Activated CD4-positive, alpha-beta memory T cell treated with anti-CD3 and anti-CD28 coated beads for 36 hours (primary cell): ENCODE data around the gene SCN1B. TPM values are rescaled to one million over a fixed set of nuclear protein-coding genes. Genes with fewer than 3 reads are reported as not detected.
"Not testable (repeated sequence)": the region's sequence is repeated elsewhere in the genome, so short reads cannot be mapped to it uniquely, and the experiment has no call there.

Experiments used
- CTCF ChIA-PET: fragments of 350-600 bp; sonication (Branson Sonifier 250); formaldehyde crosslinking; loops from one replicate; lab custom pipeline; 2021; ENCODE audit warnings: antibody characterized with exemption, inconsistent platforms; lab: Charles Lee
- POLR2A ChIA-PET: fragments of 350-600 bp; sonication (Branson Sonifier 250); formaldehyde crosslinking; loops from one replicate; lab custom pipeline; 2021; ENCODE audit warnings: antibody characterized with exemption; lab: Charles Lee
- DNase-seq: peaks from one replicate; pipeline ENCODE4 v3.0.0-alpha.2; 2020
- H3K27ac Mint-ChIP-seq: one replicate; pipeline ENCODE4 v1.8.0; 2021; ENCODE audit warnings: mixed read lengths
- H3K27me3 Mint-ChIP-seq: one replicate; pipeline ENCODE4 v1.8.0; 2021; ENCODE audit warnings: mixed read lengths
- H3K36me3 Mint-ChIP-seq: one replicate; pipeline ENCODE4 v1.8.0; 2021; ENCODE audit warnings: mixed read lengths
- H3K4me1 Mint-ChIP-seq: one replicate; pipeline ENCODE4 v1.8.0; 2021; ENCODE audit warnings: low read depth, mixed read lengths
- H3K4me3 Mint-ChIP-seq: one replicate; pipeline ENCODE4 v1.8.0; 2021; ENCODE audit warnings: mild to moderate bottlenecking, mixed read lengths
- H3K9me3 Mint-ChIP-seq: one replicate; pipeline ENCODE4 v1.8.0; 2021; ENCODE audit warnings: mixed read lengths
- intact Hi-C: fragments of 100-400 bp; cut with micrococcal nuclease; formaldehyde crosslinking; loops from one replicate; pipeline ENCODE4 v1.15.1; 2023
- total RNA-seq, 2 experiments: library from RNA; stranded (reverse); gene quantifications; one replicate each; pipeline ENCODE4 v1.2.3, GENCODE V29; 2021

Gene SCN1B
- total RNA-seq, 2 experiments from 2014 or later = 1.1 to 1.6 TPM

- ChIA-PET CTCF (interaction anchor here (0.6 to 10.9 kb wide), 5 partner anchors 10 to 644 kb away, joined by 3 to 175 read pairs (median 5); partner anchors contain the start of genes GRAMD1A and ZNF30), POLR2A (interaction anchor here (0.9 to 7.5 kb wide), 2 partner anchors 10 to 16 kb away, joined by 3 to 51 read pairs; partner anchors contain the start of gene GRAMD1A)
- Mint-ChIP-seq H3K27me3 (no peaks in the 10 kb centered on the region), H3K4me3 (no peak overlapping the region), H3K27ac (peak overlapping the region; percentile 87), H3K4me1 (peaks cover 69% of the 10 kb centered on the region), H3K36me3 (peaks cover 67% of the 10 kb centered on the region), H3K9me3 (no peaks in the 10 kb centered on the region)
- intact Hi-C loops = no loop called here
- no peak for DNase-seq
Measured at GRCh38 chr19:35011091-35011689, 19.1 kb upstream of the SCN1B start.

GRCh38 chr19:35011737-35012682 lies 18.3 kb upstream of the SCN1B start:
- H3K36me3 Mint-ChIP-seq = peaks cover 62% of the 10 kb centered on the region
- peaks cover 62% of the 10 kb centered on the region for H3K4me1 Mint-ChIP-seq
- ChIA-PET CTCF (interaction anchor here (0.6 to 10.9 kb wide), 13 partner anchors 10 to 644 kb away, joined by 3 to 175 read pairs (median 4); partner anchors contain the start of genes GRAMD1A, ZNF30 and ZNF792), POLR2A (interaction anchor here (0.7 to 7.5 kb wide), 5 partner anchors 9 to 23 kb away, joined by 3 to 51 read pairs (median 4); partner anchors contain the start of gene GRAMD1A)
- H3K27ac Mint-ChIP-seq = peak overlapping the region; percentile 87
- intact Hi-C loops = no loop called here
- no peaks in the 10 kb centered on the region for H3K27me3 Mint-ChIP-seq
- H3K4me3 Mint-ChIP-seq = no peak overlapping the region
- H3K9me3 Mint-ChIP-seq = no peaks in the 10 kb centered on the region
- no peak for DNase-seq

GRCh38 chr19:35013041-35013819 lies 17.0 kb upstream of the SCN1B start:
- Mint-ChIP-seq H3K36me3 (peaks cover 70% of the 10 kb centered on the region), H3K27me3 (no peaks in the 10 kb centered on the region), H3K27ac (peak overlapping the region; percentile 87), H3K4me3 (peak overlapping the region; percentile 43), H3K9me3 (no peaks in the 10 kb centered on the region), H3K4me1 (peaks cover 59% of the 10 kb centered on the region)
- intact Hi-C loops = loop anchor here (1.0 kb wide), 1 partner anchor 40 kb away; no protein-coding TSS in a partner anchor
- ChIA-PET POLR2A (interaction anchor here (0.7 to 7.5 kb wide), 5 partner anchors 8 to 40 kb away, joined by 3 to 51 read pairs (median 7); partner anchors contain the start of gene GRAMD1A), CTCF (interaction anchor here (0.6 to 10.9 kb wide), 16 partner anchors 8 to 122 kb away, joined by 3 to 175 read pairs (median 4); partner anchors contain the start of genes GRAMD1A and ZNF792)
- DNase-seq = peak; percentile 88

GRCh38 chr19:35013820-35014754 lies 16.2 kb upstream of the SCN1B start:
- peak; percentile 64 for DNase-seq
- CTCF ChIA-PET = interaction anchor here (0.8 to 10.9 kb wide), 10 partner anchors 11 to 140 kb away, joined by 3 to 175 read pairs (median 3); partner anchors contain the start of genes FXYD5 and GRAMD1A
- H3K9me3 Mint-ChIP-seq = no peaks in the 10 kb centered on the region
- POLR2A ChIA-PET = interaction anchor here (1.5 to 7.5 kb wide), 4 partner anchors 13 to 41 kb away, joined by 4 to 51 read pairs (median 9); partner anchors contain the start of gene GRAMD1A
- peaks cover 59% of the 10 kb centered on the region for H3K4me1 Mint-ChIP-seq
- peak overlapping the region; percentile 7 for H3K4me3 Mint-ChIP-seq
- peaks cover 72% of the 10 kb centered on the region for H3K36me3 Mint-ChIP-seq
- intact Hi-C loops = loop anchor here (1.0 kb wide), 1 partner anchor 41 kb away; no protein-coding TSS in a partner anchor
- H3K27me3 Mint-ChIP-seq = no peaks in the 10 kb centered on the region
- H3K27ac Mint-ChIP-seq = peak overlapping the region; percentile 87

GRCh38 chr19:35014774-35015173 lies 15.5 kb upstream of the SCN1B start:
- H3K9me3 Mint-ChIP-seq, H3K27me3 Mint-ChIP-seq, DNase-seq, intact Hi-C loops: not testable (repeated sequence)
- H3K4me1 Mint-ChIP-seq = peaks cover 53% of the 10 kb centered on the region
- ChIA-PET CTCF (interaction anchor here (0.8 to 10.9 kb wide), 6 partner anchors 11 to 139 kb away, joined by 3 to 175 read pairs (median 3); partner anchors contain the start of genes FXYD5 and GRAMD1A), POLR2A (interaction anchor here (1.5 to 7.5 kb wide), 3 partner anchors 13 to 42 kb away, joined by 4 to 51 read pairs (median 11); partner anchors contain the start of gene GRAMD1A)
- peaks cover 72% of the 10 kb centered on the region for H3K36me3 Mint-ChIP-seq
- H3K4me3 Mint-ChIP-seq = peak overlapping the region; percentile 7
- peak overlapping the region; percentile 87 for H3K27ac Mint-ChIP-seq

- H3K9me3 Mint-ChIP-seq = no peaks in the 10 kb centered on the region
- no peak overlapping the region for H3K4me3 Mint-ChIP-seq
- no peak for DNase-seq
- no peak overlapping the region for H3K27ac Mint-ChIP-seq
- CTCF ChIA-PET = interaction anchor here (0.8 to 10.9 kb wide), 2 partner anchors 29 to 43 kb away, joined by 3 to 175 read pairs; no protein-coding TSS in a partner anchor
- H3K27me3 Mint-ChIP-seq = no peaks in the 10 kb centered on the region
- H3K4me1 Mint-ChIP-seq = peaks cover 49% of the 10 kb centered on the region
- intact Hi-C loops = no loop called here
- POLR2A ChIA-PET = interaction anchor here (1.5 to 7.5 kb wide), 2 partner anchors 12 to 15 kb away, joined by 4 to 51 read pairs; partner anchors contain the start of gene GRAMD1A
- H3K36me3 Mint-ChIP-seq = peaks cover 69% of the 10 kb centered on the region
Measured at GRCh38 chr19:35015270-35015953, 14.9 kb upstream of the SCN1B start.

- no peak overlapping the region for H3K4me3 Mint-ChIP-seq
- H3K9me3 Mint-ChIP-seq = no peaks in the 10 kb centered on the region
Measured at GRCh38 chr19:35015954-35016351, 14.3 kb upstream of the SCN1B start.

GRCh38 chr19:35017507-35017906 lies 12.8 kb upstream of the SCN1B start:
- POLR2A ChIA-PET = interaction anchor here (1.5 kb wide), 1 partner anchor 9 kb away, joined by 4 read pairs; no protein-coding TSS in a partner anchor

More at GRCh38 chr19:35015954-35016351, 14.3 kb upstream of the SCN1B start:
- H3K27me3 Mint-ChIP-seq = no peaks in the 10 kb centered on the region
- H3K4me1 Mint-ChIP-seq = peaks cover 45% of the 10 kb centered on the region
- DNase-seq = no peak
- intact Hi-C loops = no loop called here
- H3K27ac Mint-ChIP-seq = no peak overlapping the region
- ChIA-PET CTCF (no interaction called here), POLR2A (no interaction called here)
- H3K36me3 Mint-ChIP-seq = peaks cover 70% of the 10 kb centered on the region

GRCh38 chr19:35018379-35018778 lies 11.9 kb upstream of the SCN1B start:
- CTCF ChIA-PET = interaction anchor here (1.5 kb wide), 1 partner anchor 26 kb away, joined by 4 read pairs; no protein-coding TSS in a partner anchor
- Mint-ChIP-seq H3K9me3 (no peaks in the 10 kb centered on the region), H3K4me3 (no peak overlapping the region), H3K36me3 (peaks cover 61% of the 10 kb centered on the region), H3K4me1 (peaks cover 21% of the 10 kb centered on the region), H3K27me3 (no peaks in the 10 kb centered on the region), H3K27ac (no peak overlapping the region)
- POLR2A ChIA-PET = interaction anchor here (1.5 kb wide), 1 partner anchor 8 kb away, joined by 4 read pairs; no protein-coding TSS in a partner anchor
- intact Hi-C loops = no loop called here
- no peak for DNase-seq

More at GRCh38 chr19:35017507-35017906, 12.8 kb upstream of the SCN1B start:
- Mint-ChIP-seq H3K27me3 (no peaks in the 10 kb centered on the region), H3K36me3 (peaks cover 68% of the 10 kb centered on the region), H3K9me3 (no peaks in the 10 kb centered on the region), H3K4me3 (no peak overlapping the region), H3K27ac (peak overlapping the region; percentile 3), H3K4me1 (peaks cover 30% of the 10 kb centered on the region)
- no peak for DNase-seq
- CTCF ChIA-PET = interaction anchor here (1.1 to 1.5 kb wide), 2 partner anchors 27 to 45 kb away, joined by 3 to 4 read pairs; no protein-coding TSS in a partner anchor
- intact Hi-C loops = no loop called here
